Smooth muscle cell (in vitro differentiated cells): ENCODE results near the gene NKAIN2. TPM values are rescaled to one million over a fixed set of nuclear protein-coding genes. Genes with fewer than 3 reads are reported as not detected.

Experiments
- DNase-seq: peaks from one replicate; lab custom pipeline; 2025; ENCODE audit not compliant: unreplicated experiment; lab: John Stamatoyannopoulos, UW
- H2AFZ ChIP-seq: fragments of 200-600 bp; sonication (generic); 2 replicates; pipeline ENCODE4 v1.6.0; 2016; ENCODE audit warnings: antibody characterized with exemption, low read depth, mild to moderate bottlenecking
- H3F3A ChIP-seq: fragments of 200-600 bp; sonication (generic); 2 replicates; pipeline ENCODE4 v1.6.0; 2017; ENCODE audit warnings: antibody characterized with exemption, low read depth
- H3K27ac ChIP-seq: fragments of 200-600 bp; sonication (generic); 2 replicates; pipeline ENCODE4 v1.5.1; 2016; ENCODE audit warnings: low read depth, mild to moderate bottlenecking
- H3K27me3 ChIP-seq: fragments of 200-600 bp; sonication (generic); 2 replicates; pipeline ENCODE4 v1.6.1; 2016; ENCODE audit warnings: low read depth, mild to moderate bottlenecking
- H3K36me3 ChIP-seq: fragments of 200-600 bp; sonication (generic); 2 replicates; pipeline ENCODE4 v1.5.1; 2016; ENCODE audit warnings: low read depth
- H3K4me1 ChIP-seq: fragments of 200-600 bp; sonication (generic); 2 replicates; pipeline ENCODE4 v1.5.1; 2016; ENCODE audit warnings: low read depth
- H3K4me2 ChIP-seq: fragments of 200-600 bp; sonication (generic); 2 replicates; pipeline ENCODE4 v1.6.0; 2016; ENCODE audit warnings: mild to moderate bottlenecking
- H3K4me3 ChIP-seq: fragments of 200-600 bp; sonication (generic); 2 replicates; pipeline ENCODE4 v1.5.1; 2016; ENCODE audit warnings: mild to moderate bottlenecking
- H3K79me2 ChIP-seq: fragments of 200-600 bp; sonication (generic); 2 replicates; pipeline ENCODE4 v1.6.0; 2016; ENCODE audit warnings: low read depth, mild to moderate bottlenecking
- H3K9ac ChIP-seq: fragments of 200-600 bp; sonication (generic); 2 replicates; pipeline ENCODE4 v1.6.0; 2016; ENCODE audit warnings: low read depth
- H3K9me3 ChIP-seq: fragments of 200-600 bp; sonication (generic); replicated peaks from 2 replicates; pipeline ENCODE4 v1.5.1; 2016; ENCODE audit warnings: low read depth
- H4K20me1 ChIP-seq: fragments of 200-600 bp; sonication (generic); 2 replicates; pipeline ENCODE4 v1.6.0; 2016; ENCODE audit warnings: low read depth
- WGBS: methylation state at CpG from one replicate; pipeline ENCODE4 v1.1.7; 2016; ENCODE audit warnings: low lambda C conversion rate; 5-methylcytosine and 5-hydroxymethylcytosine counted together
- polyA plus RNA-seq: library from polyadenylated mRNA; unstranded; fragments of >200 nt; fragmentation: Nextera tagmentation; extraction: Ambion mirVana; gene quantifications from 2 replicates; pipeline ENCODE4 v1.2.1, GENCODE V29; 2016
- total RNA-seq: library from RNA; depleted of rRNA; stranded (reverse); fragments of >200 nt; gene quantifications from 2 replicates; pipeline ENCODE4 v1.2.3, GENCODE V29; 2014
- TF ChIP-seq, protein P1 (sequence below): fragments of 200-600 bp; sonication (generic); IDR thresholded peaks from 2 replicates; pipeline ENCODE4 v1.5.1; 2017; ENCODE audit warnings: borderline replicate concordance, mild to moderate bottlenecking, antibody characterized with exemption; ENCODE audit not compliant: insufficient read depth, poor library complexity, severe bottlenecking

NKAIN2 gene
- total and polyA plus RNA-seq, 2 experiments from 2014 or later, result 0.09 TPM; not detected in 1

GRCh38 chr6:124441450-124441849, 637.8 kb downstream of the NKAIN2 start:
- Histone ChIP-seq H3K9ac (no peak overlapping the region), H3K79me2 (no peaks in the 10 kb centered on the region), H3K4me3 (no peak overlapping the region), H3K4me2 (no peak overlapping the region), H3K27ac (no peak overlapping the region), H3F3A (no peaks in the 10 kb centered on the region), H2AFZ (no peak overlapping the region), H3K9me3 (no peaks in the 10 kb centered on the region), H3K27me3 (no peaks in the 10 kb centered on the region), H4K20me1 (no peaks in the 10 kb centered on the region), H3K36me3 (no peaks in the 10 kb centered on the region), H3K4me1 (no peaks in the 10 kb centered on the region)
- 81% methylated on average over 3 of the region's 3 CpGs for WGBS
- DNase-seq, result no peak
- TF ChIP-seq, protein P1, sequence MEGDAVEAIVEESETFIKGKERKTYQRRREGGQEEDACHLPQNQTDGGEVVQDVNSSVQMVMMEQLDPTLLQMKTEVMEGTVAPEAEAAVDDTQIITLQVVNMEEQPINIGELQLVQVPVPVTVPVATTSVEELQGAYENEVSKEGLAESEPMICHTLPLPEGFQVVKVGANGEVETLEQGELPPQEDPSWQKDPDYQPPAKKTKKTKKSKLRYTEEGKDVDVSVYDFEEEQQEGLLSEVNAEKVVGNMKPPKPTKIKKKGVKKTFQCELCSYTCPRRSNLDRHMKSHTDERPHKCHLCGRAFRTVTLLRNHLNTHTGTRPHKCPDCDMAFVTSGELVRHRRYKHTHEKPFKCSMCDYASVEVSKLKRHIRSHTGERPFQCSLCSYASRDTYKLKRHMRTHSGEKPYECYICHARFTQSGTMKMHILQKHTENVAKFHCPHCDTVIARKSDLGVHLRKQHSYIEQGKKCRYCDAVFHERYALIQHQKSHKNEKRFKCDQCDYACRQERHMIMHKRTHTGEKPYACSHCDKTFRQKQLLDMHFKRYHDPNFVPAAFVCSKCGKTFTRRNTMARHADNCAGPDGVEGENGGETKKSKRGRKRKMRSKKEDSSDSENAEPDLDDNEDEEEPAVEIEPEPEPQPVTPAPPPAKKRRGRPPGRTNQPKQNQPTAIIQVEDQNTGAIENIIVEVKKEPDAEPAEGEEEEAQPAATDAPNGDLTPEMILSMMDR, result no peak

GRCh38 chr6:124443541-124443940, 639.9 kb downstream of the NKAIN2 start:
- Histone ChIP-seq H3K36me3 (no peaks in the 10 kb centered on the region), H3K27me3 (no peaks in the 10 kb centered on the region), H3K9me3 (no peaks in the 10 kb centered on the region), H2AFZ (no peak overlapping the region), H3F3A (no peaks in the 10 kb centered on the region), H4K20me1 (no peaks in the 10 kb centered on the region), H3K4me1 (no peaks in the 10 kb centered on the region), H3K79me2 (no peaks in the 10 kb centered on the region), H3K4me3 (no peak overlapping the region), H3K9ac (no peak overlapping the region), H3K4me2 (no peak overlapping the region), H3K27ac (no peak overlapping the region)
- 61% methylated on average over 2 of the region's 2 CpGs for WGBS
- TF ChIP-seq, protein P1, result no peak
- no peak for DNase-seq

- no peak overlapping the region for H2AFZ ChIP-seq
- no peaks in the 10 kb centered on the region for H3K9me3 ChIP-seq
- H3K36me3 ChIP-seq, result no peaks in the 10 kb centered on the region
- no peaks in the 10 kb centered on the region for H4K20me1 ChIP-seq
- 84% methylated on average over 3 of the region's 3 CpGs for WGBS
- H3K4me2 ChIP-seq, result no peak overlapping the region
- no peak overlapping the region for H3K4me3 ChIP-seq
- H3K9ac ChIP-seq, result no peak overlapping the region
- no peaks in the 10 kb centered on the region for H3K27me3 ChIP-seq
- TF ChIP-seq, protein P1, result no peak
- H3K79me2 ChIP-seq, result no peaks in the 10 kb centered on the region
- H3F3A ChIP-seq, result no peaks in the 10 kb centered on the region
- no peak for DNase-seq
- H3K27ac ChIP-seq, result no peak overlapping the region
- no peaks in the 10 kb centered on the region for H3K4me1 ChIP-seq
These were observed 641.9 kb downstream of the NKAIN2 start for GRCh38 chr6:124445581-124445980.

DNA sequence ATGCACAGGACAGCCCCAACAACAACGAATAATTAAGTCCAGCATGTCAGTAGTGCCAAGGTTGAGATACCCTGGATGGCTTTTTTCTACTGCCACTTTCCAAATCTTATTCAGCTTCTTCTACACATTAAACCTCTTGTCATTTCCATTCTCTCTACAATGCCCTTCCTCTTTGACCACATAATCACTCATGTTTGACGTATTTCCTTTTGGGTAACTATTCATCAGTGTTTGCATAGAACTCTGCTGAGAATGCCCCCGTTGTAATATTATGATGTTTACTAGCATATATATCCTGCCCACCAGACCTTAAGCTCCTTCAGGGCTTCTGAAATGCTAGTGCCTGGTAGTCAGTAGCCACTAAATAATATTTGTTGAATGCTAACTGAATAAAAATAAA, 643.3 kb downstream of the NKAIN2 start:
- Histone ChIP-seq H2AFZ (no peak overlapping the region), H3F3A (no peaks in the 10 kb centered on the region), H3K4me3 (no peak overlapping the region), H3K9me3 (no peaks in the 10 kb centered on the region), H3K79me2 (no peaks in the 10 kb centered on the region), H3K4me2 (no peak overlapping the region), H4K20me1 (no peaks in the 10 kb centered on the region), H3K36me3 (no peaks in the 10 kb centered on the region), H3K9ac (no peak overlapping the region), H3K27me3 (no peaks in the 10 kb centered on the region), H3K27ac (no peak overlapping the region), H3K4me1 (no peaks in the 10 kb centered on the region)
- WGBS, result 54% methylated on average over 3 of the region's 3 CpGs
- TF ChIP-seq, protein P1, result no peak
- no peak for DNase-seq
